Measurements from ENCODE around the gene ADGRA1. TPM values are rescaled to one million over a fixed set of nuclear protein-coding genes. Genes with fewer than 3 reads are reported as not detected.

ADGRA1 gene
- total RNA-seq, 4 donors from 2014 or later = under 0.01 TPM; not detected in 3

- Histone ChIP-seq H3K4me1 (peaks cover 0 to 5% (median 0%) of the 10 kb centered on the region in 4 donors), H3K4me3 (no peak overlapping the region), H3K9me3 (no peaks in the 10 kb centered on the region), H3K27ac (no peak overlapping the region), H3K27me3 (no peaks in the 10 kb centered on the region), H3K36me3 (no peaks in the 10 kb centered on the region)
- DNase-seq (ENCODE audit: low spot score in 2 of 2) = no peak
- WGBS, 2 donors = 88 to 95% methylated on average over 23 of the region's 23 CpGs
- TF ChIP-seq EP300 (IDR thresholded peaks at IDR 0.05) = no peak
- no peak for TF ChIP-seq POLR2A (IDR thresholded peaks at IDR 0.05)
- no peak for TF ChIP-seq CTCF (IDR thresholded peaks at IDR 0.05)
Observed at GRCh38 chr10:133062085-133062484, 25.6 kb upstream of the ADGRA1 start.

- H3K4me1 ChIP-seq = peaks cover 0 to 11% (median 0%) of the 10 kb centered on the region in 4 donors
- no peak overlapping the region for H3K27ac ChIP-seq
- H3K9me3 ChIP-seq = no peaks in the 10 kb centered on the region
- no peak for TF ChIP-seq CTCF (IDR thresholded peaks at IDR 0.05)
- H3K4me3 ChIP-seq = no peak overlapping the region
- peaks cover 0 to 1% of the 10 kb centered on the region in 2 donors for H3K27me3 ChIP-seq
- DNase-seq (ENCODE audit: low spot score in 2 of 2) = no peak
- H3K36me3 ChIP-seq = no peaks in the 10 kb centered on the region
- WGBS, 2 donors = 47 to 49% methylated on average over 19 to 23 of the region's 23 CpGs
Observed at GRCh38 chr10:133062635-133063034, 25.1 kb upstream of the ADGRA1 start.

GRCh38 chr10:133067149-133068105, 20.3 kb upstream of the ADGRA1 start:
- Histone ChIP-seq H3K27ac (no peak overlapping the region), H3K9me3 (no peaks in the 10 kb centered on the region), H3K4me1 (peaks cover 0 to 8% (median 0%) of the 10 kb centered on the region in 4 donors), H3K36me3 (no peaks in the 10 kb centered on the region), H3K27me3 (peaks cover 0 to 13% of the 10 kb centered on the region in 2 donors), H3K4me3 (no peak overlapping the region)
- WGBS, 2 donors = 40 to 42% methylated on average over 25 to 26 of the region's 26 CpGs
- DNase-seq (ENCODE audit: low spot score in 2 of 2) = no peak
- no peak for TF ChIP-seq EP300 (IDR thresholded peaks at IDR 0.05)
- no peak for TF ChIP-seq CTCF (IDR thresholded peaks at IDR 0.05)
- TF ChIP-seq POLR2A (IDR thresholded peaks at IDR 0.05) = no peak

GRCh38 chr10:133068111-133069032, 19.4 kb upstream of the ADGRA1 start:
- H3K36me3 ChIP-seq = no peaks in the 10 kb centered on the region
- H3K27ac ChIP-seq = no peak overlapping the region
- H3K4me3 ChIP-seq = no peak overlapping the region
- peaks cover 0 to 8% (median 0%) of the 10 kb centered on the region in 4 donors for H3K4me1 ChIP-seq
- no peak for DNase-seq (ENCODE audit: low spot score in 2 of 2)
- H3K9me3 ChIP-seq = no peaks in the 10 kb centered on the region
- WGBS, 2 donors = 83 to 85% methylated on average over 18 to 24 of the region's 24 CpGs
- TF ChIP-seq EP300 (IDR thresholded peaks at IDR 0.05) (no peak), POLR2A (IDR thresholded peaks at IDR 0.05) (no peak), CTCF (IDR thresholded peaks at IDR 0.05) (no peak)
- H3K27me3 ChIP-seq = peaks cover 0 to 19% of the 10 kb centered on the region in 2 donors
